Left renal cortex interstitium (tissue), 4 donors: ENCODE measurements around the gene IQCB1. TPM values are rescaled to one million over a fixed set of nuclear protein-coding genes. Genes with fewer than 3 reads are reported as not detected.
A peak's percentile ranks its signal among the peaks of the same experiment; 100 is the strongest.
"Not testable (repeated sequence)": the region's sequence is repeated elsewhere in the genome, so short reads cannot be mapped to it uniquely, and the experiment has no call there.

Experiments
- DNase-seq, 4 donors: peaks; one replicate each; pipeline ENCODE4 v3.0.0-alpha.2; 2013; ENCODE audit warnings: low read depth in 4 of 4, low spot score in 2 of 4, missing footprints in 1 of 4
- polyA plus RNA-seq, 4 donors: library from polyadenylated mRNA; unstranded; fragments of 120-200 nt; gene quantifications; one replicate each; pipeline ENCODE4 v1.2.1, GENCODE V29; 2013; ENCODE audit not compliant: insufficient read length in 4 of 4

IQCB1 gene, protein sequence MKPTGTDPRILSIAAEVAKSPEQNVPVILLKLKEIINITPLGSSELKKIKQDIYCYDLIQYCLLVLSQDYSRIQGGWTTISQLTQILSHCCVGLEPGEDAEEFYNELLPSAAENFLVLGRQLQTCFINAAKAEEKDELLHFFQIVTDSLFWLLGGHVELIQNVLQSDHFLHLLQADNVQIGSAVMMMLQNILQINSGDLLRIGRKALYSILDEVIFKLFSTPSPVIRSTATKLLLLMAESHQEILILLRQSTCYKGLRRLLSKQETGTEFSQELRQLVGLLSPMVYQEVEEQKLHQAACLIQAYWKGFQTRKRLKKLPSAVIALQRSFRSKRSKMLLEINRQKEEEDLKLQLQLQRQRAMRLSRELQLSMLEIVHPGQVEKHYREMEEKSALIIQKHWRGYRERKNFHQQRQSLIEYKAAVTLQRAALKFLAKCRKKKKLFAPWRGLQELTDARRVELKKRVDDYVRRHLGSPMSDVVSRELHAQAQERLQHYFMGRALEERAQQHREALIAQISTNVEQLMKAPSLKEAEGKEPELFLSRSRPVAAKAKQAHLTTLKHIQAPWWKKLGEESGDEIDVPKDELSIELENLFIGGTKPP
- polyA plus RNA-seq, result 10 to 100 TPM; 29.1 to 40.7 (median 39.2) TPM

DNA sequence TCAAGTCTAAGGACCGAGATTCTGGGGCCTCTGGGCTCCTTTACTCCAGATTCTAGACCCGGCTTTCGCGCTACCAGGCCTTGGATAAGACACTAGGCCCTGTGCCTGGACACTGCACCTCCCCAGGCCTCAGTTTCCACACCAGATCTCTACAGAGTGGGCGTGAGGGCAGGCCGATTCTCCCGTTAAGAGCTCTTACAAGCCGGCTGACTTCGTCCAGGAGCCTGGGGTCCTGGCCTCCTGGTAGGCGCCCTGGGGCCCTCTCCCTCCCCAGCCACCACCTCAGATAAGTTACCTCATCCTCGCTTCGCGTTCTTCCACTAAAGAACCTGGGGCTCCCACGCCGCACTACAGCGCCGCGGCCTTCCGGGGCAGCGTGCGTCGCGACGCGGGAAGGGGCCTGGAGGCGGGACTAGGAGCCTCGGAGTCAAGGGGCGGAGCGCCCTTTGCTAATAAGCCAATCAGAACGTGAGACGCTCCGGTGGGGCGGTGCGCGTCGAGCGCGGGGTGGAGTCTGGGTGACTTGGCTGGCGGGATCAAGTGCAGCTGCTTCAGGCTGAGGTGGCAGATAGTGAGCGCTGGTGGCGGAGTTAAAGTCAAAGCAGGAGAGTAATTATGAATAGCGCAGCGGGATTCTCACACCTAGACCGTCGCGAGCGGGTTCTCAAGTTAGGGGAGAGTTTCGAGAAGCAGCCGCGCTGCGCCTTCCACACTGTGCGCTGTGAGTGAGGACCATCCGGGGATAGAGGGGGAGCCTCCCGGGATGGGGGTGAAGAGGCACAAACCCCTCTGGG, at the start of gene IQCB1, which contains the start of gene EAF2:
Gene IQCB1, minus strand, starts transcription at position 390 of the 794 bp plus-strand sequence. CDS start 6,100 bp downstream, outside the sequence.
Gene EAF2, plus strand, starts transcription at position 539 of the 794 bp plus-strand sequence. Its CDS starts 77 bp downstream, at position 616.
- peak; percentile 89 to 94 (median 92) for DNase-seq

GRCh38 chr3:121883507-121883906, 48.6 kb upstream of the IQCB1 start:
- no peak for DNase-seq

DNA sequence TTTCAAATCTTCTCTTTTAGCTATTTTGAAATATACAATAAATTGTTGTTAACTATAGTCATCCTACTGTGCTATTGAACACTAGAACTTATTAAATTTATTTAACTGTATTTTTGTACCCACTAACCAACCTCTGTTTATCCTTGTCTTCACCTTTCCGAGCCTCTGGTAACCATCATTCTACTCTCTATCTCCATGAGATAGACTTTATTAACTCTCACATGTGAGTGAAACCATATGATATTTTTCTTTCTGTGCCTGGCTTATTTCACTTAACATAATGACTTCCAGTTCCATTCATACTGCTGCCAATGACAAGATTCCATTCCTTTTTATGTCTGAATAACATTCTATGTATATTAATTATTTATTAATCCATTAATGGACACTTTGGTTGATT, 43.6 kb upstream of the IQCB1 start:
- no peak for DNase-seq

GRCh38 chr3:121871430-121871829, 36.6 kb upstream of the IQCB1 start:
- no peak for DNase-seq

GRCh38 chr3:121870717-121871116, 35.9 kb upstream of the IQCB1 start:
- DNase-seq, result no peak

- no peak for DNase-seq
Measured at GRCh38 chr3:121869736-121870135, 34.9 kb upstream of the IQCB1 start.

- DNase-seq, result no peak
Measured at GRCh38 chr3:121863801-121864200, 28.9 kb upstream of the IQCB1 start.

DNA sequence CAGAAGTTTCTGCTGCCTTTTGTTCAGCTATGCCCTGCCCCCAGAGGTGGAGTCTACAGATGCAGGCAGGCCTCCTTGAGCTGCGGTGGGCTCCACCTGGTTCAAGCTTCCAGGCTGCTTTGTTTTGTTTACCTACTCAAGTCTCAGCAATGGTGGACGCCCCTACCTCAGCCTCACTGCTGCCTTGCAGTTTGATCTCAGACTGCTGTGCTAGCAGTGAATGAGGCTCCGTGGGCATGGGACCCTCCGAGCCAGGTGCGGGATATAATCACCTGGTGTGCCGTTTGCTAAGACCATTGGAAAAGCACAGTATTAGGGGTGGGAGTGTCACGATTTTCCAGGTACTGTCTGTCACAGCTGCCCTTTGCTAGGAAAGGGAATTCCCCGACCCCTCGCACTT, 28.4 kb upstream of the IQCB1 start:
- DNase-seq, result not testable (repeated sequence)

DNA sequence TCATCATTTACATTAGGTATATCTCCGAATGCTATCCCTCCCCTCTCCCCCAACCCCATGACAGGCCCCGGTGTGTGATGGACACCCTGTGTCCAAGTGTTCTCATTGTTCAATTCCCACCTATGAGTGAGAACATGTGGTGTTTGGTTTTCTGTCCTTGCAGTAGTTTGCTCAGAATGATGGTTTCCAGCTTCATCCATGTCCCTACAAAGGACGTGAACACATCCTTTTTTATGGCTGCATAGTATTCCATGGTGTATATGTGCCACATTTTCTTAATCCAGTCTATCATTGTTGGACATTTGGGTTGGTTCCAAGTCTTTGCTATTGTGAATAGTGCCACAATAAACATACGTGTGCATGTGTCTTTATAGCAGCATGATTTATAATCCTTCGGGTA, 22.9 kb upstream of the IQCB1 start:
- not testable (repeated sequence) for DNase-seq

DNA sequence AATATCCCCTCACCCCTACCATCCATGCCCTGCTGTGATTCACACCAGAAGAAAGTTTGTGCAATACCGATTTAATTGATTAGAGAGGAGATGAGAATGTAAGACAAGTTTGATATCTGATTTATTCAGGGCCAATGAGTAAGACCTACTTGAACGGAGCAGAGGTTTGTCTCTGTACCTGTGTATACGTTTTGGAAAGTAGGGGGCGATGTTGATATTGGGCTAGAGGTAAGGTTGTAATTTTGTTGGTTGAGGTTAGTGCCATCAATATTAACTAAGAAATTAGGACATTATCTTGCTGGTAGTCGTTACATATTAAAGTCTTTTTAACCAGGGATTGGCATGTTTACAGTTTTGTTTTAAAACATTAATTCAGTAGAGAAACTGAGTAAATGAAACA, 20.7 kb upstream of the IQCB1 start:
- no peak for DNase-seq

DNA sequence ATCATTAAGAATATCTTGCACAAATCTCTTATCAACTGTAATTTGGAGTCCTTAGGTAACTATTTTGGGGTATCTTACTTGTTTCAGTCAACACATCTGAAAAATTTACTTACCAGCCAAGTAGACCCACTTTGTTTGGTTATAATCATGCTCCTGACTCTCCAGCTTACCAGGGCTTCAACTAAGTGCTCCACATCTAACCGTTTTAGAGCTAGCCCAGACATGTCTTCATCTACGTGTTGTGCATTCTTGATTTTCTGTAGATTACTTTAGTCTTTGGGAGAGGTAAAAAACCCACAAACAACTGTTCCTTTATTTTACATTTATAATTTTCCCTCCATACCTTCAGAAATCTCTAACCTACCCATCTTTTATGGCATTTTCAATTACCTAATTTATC, 17.4 kb upstream of the IQCB1 start:
- no peak for DNase-seq

DNA sequence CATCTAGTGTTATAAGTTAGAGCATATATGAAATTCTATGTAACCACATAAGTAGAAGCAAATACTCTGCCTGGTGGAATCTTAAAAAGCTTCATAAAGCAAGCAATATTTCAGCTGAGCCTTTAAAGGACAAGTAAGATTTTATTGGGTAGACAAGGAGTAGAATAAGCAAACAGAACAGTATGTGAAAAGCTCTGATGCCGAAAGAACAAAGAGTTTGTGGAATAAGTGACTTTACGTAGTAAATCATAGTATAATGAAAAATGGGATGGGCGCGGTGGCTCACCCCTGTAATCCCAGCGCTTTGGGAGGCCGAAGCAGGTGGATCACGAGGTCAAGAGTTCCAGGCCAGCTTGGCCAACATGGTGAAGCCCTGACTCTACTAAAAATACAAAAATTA, 10.0 kb upstream of the IQCB1 start:
- DNase-seq, result no peak

- DNase-seq, result no peak
Measured at GRCh38 chr3:121839962-121840361, 5.1 kb upstream of the IQCB1 start.

DNA sequence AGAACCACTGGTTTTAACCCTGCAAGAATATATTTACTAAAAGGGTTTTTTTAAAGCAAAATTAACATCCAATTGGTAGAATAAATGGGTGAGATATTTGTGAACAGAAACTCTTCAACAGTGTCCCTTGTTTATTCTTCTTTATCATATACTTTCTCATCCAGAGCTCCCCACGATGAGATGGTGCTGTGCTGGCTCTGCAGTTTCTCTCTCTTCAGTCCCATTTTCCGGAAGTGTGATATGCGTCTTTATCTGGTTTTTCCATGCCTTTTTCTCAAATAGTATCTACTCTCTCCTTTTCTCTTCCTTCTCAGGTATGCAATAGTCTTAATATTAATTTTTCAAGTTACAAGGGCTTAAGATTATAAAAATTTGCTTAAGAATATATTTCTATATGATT, 1.6 kb upstream of the IQCB1 start:
- DNase-seq, result no peak

GRCh38 chr3:121836064-121836463, 1.2 kb upstream of the IQCB1 start:
- no peak for DNase-seq

DNA sequence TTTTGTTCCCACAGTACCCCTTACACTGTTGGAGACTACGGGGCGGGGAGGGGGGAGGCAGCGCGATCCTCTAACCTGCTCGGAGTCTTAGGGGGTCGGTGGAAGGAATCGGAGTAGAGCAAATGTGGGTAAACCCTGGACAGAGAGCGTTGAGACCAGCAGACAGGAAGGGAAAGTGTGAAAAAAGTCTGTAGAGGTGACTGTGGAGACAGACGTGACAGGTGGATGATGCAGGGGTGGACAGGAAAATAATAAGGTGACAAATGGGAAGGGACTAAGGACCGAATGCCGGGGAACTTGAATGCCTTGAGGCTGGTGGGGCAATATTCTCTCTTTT, 573 bp upstream of the IQCB1 start:
- DNase-seq, result no peak

DNA sequence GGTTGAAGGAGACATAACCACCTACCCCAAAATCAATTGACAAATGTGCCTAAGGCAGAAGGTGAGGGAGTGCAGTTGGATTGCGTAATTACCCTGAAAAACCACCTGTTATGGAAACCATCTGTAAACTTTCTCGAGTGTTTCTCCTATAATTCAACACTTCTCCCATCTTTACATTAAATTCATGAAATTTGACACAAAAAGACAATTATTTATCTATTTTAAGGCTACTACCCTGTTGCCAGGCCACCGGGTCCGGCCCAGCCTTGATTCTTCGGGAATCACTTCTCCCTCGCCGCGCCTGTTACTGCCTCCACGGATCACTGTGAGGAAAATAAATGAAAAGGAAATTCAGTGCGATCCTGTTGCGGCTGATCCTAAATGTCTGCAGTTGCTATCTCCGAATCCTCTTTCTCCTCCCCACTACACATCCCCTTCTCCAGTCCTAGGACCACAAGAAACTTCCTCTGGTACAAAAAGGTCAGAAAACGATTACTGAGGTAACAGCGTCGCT, 646 bp downstream of the IQCB1 start:
- DNase-seq, result no peak

- no peak for DNase-seq
Measured at GRCh38 chr3:121822973-121823372, 11.9 kb downstream of the IQCB1 start.

- no peak for DNase-seq
Measured at GRCh38 chr3:121821421-121822199, 13.2 kb downstream of the IQCB1 start.

- no peak for DNase-seq
Measured at GRCh38 chr3:121819236-121819635, 15.6 kb downstream of the IQCB1 start.
